ENCODE data around the gene CPNE8.
"Not testable (repeated sequence)": the region's sequence is repeated elsewhere in the genome, so short reads cannot be mapped to it uniquely, and the experiment has no call there.

The CPNE8 gene

DNA sequence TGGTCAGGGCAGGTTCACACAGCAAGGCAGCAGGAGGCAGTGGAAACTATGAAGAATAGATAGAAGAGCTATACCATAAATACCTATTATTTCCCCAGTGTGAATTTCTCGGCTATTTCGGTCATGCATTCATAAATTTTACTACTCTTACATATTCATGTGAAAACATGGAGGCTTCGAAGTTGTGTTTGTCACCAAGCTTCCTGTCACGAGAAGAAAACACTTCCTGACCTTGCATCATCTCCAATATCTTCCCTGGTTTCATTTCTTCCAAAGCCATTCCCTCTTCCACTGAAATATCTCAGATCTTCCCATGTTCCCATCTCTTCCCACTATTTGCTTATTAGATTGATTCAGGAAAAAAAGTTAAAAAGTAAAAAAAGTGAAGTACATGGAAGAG lies 80.4 kb downstream of the CPNE8 start:
- no peak for DNase-seq (ENCODE audit: low read depth in 2 of 2)

DNA sequence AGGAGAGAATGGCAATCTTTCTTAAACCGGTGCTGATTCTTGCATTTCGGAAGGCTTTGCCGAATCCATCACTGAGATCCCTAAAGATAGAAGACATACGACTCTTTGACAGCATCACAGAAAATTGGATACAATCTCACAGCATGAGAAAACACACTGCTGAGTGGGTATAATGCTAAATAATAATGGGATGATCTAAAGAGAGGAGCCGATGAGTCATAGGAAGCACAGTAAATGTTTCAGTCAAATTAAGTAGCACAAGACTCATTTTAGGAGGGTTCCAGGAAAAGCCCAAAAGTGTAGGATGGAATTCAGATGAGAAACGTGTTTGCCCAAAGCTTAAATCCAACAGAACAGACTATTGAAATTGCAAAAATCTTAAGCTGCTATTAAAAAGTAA lies 81.7 kb downstream of the CPNE8 start:
- DNase-seq (ENCODE audit: low read depth in 2 of 2) = no peak

DNA sequence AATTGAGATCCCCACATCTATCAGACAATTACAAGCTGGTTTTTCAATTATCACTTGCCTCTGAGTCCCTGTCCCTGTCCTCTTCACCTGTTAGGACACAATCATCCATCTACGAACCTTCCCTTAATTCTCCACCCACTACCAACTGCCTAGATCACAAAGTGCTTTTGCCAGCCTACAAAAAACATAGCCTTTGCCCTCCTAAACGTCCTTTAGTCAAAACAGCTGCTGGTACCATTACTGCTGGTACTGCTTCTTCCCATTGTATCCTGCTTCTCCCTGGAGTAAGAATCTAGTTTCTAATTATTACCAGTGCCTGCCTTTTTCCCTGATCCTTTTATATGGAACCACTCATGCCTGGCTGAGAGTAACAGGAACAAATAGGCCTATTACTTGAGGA lies 82.1 kb downstream of the CPNE8 start:
- DNase-seq (ENCODE audit: low read depth in 2 of 2) = no peak

DNA sequence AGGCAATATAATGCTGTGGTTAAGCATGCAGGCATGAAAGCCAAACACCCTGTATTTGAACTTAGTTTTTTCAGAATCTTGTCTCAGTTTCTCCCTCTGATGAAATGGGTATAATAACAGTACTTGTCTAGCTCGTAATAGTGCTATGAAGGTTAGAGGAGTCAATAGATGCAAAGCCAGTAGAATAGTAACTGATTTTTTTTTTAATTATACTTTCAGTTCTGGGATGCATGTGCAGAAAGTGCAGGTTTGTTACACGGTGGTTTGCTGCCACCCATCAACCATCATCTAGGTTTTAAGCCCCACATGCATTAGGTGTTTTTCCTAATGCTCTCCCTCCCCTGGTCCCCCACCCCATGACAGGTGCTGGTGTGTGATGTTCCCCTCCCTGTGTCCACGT lies 87.4 kb downstream of the CPNE8 start:
- DNase-seq (ENCODE audit: low read depth in 2 of 2) = no peak

DNA sequence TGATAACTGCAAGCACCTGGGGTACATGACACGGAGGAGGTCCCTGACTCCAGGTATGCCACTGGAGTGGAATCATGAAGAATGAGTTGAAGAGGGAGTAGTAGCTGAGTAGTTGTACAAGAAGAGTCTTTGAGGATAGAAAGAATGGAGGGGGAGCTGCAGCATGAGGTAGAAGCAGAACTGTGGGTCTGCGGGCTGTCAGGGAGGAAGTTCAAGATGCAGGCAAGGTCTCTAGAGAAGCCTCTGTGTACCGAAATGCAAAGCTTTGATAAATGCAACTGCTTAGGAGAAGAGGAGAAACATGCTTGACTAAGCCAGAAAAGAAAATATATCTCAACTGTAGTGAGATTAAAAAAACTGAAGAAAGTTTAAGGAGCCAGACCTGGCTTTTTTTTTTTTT lies 91.5 kb downstream of the CPNE8 start:
- no peak for DNase-seq (ENCODE audit: low read depth in 2 of 2)

DNA sequence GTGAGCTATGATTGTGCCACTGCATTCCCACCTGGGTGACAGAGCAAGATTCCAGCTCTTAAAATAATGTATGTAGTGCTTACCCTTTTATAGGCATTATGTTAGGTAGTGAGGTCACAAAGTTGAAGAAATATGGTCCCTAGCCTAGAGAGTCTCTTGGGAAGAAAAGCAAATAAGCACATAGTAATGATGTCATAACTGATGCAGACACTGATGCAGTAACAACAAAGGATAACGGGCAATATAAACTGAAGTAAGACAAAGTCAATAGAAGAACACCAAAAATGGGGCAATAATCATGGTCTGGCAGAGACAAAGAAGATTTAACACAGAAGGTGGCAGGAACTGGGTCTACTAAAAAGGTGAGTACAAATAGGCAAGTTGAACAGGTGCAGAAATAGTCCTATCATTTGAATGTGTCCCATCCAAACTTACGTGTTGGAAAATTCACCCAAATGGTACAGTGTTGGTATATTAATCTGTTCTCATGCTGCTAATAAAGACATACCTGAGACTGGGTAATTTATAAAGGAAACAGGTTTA lies 93.5 kb downstream of the CPNE8 start:
- no peak for DNase-seq (ENCODE audit: low read depth in 2 of 2)

DNA sequence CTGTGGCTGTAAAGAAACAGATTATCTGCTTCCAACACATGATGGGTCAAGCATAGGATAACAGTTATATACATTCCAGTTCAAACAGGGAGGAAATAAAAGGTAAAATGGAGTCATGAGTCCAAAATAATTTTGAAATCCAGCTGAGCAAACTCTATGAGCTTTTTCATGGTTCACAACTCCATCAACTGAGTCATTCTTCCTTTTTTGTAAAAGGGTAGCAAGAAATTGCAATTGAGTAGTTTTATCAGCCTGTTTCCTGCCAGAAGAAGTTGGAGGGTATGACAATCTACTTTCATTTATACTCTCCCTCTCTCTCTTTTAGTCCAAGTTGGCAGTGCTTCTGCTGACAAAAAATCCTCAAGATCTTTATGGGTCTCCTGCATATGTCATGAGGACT lies 95.6 kb downstream of the CPNE8 start:
- no peak for DNase-seq (ENCODE audit: low read depth in 2 of 2)

DNA sequence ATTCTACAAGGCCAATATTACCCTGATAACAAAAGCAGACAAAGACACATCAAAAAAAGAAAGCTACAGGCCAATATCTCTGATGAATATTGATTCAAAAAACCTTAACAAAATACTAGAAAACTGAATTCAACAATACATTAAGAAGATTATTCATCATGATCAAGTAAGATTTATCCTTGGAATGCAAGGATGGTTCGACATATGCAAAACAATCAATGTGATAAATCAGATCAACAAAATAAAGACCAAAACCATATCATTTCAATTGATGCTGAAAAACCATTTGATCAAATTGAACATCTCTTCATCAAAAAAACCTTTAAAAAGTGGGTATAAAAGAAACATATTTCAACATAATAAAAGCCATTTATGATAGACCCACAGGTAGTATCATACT lies 117.3 kb downstream of the CPNE8 start:
- DNase-seq (ENCODE audit: low read depth in 2 of 2) = no peak

DNA sequence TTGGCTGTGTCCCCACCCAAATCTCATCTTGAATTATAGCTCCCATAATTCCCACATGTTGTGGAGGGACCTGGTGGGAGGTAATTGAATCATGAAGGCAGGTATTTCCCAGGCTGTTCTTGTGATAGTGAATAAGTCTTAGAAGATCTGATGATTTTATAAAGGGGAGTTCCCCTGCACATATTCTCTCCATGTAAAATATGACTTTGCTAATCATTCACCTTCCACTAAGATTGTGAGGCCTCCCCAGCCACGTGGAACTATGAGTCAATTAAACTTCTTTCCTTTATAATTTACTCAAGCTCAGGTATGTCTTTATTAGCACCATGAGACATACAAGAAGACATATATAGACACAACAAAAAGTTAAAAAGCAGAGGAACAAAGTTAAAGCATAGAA lies 120.0 kb downstream of the CPNE8 start:
- no peak for DNase-seq (ENCODE audit: low read depth in 2 of 2)

DNA sequence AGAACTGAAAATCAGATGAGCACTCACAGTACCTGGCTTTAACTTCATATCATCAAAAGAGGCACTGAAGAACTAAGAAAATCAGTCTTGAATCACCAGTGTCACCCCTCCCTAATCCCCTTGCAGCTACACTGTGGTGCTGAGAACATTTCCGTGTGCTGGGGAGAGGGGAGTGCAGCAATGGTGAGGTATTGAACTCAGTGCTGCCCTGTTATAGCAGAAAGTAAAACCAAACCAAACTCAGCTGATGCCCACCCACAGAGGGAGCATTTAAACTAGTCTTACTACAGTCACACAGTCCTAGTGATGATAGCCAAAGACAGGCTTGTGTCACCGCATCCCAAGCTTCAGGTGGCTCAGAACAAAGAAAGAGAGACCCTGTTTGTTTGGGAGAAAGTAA lies 122.1 kb downstream of the CPNE8 start:
- DNase-seq (ENCODE audit: low read depth in 2 of 2) = no peak

DNA sequence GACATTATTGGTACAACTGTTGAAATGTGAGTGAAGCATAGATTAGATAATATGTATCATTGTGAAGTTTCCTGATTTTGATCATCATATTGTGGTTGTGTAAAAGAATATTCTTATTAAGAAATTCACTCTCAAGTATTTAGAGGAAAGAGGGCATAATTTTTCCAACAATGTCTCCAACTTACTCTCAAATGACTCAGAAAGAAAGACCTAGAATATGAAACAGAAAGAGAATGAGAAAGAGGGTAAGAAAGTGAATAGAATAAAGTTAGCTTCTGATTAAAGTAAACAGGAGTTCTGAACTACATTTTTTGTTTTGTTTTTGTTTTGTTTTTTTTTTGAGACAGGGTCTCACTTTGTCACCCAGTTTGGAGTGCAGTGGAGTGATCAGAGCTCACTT lies 123.0 kb downstream of the CPNE8 start:
- DNase-seq (ENCODE audit: low read depth in 2 of 2) = no peak

DNA sequence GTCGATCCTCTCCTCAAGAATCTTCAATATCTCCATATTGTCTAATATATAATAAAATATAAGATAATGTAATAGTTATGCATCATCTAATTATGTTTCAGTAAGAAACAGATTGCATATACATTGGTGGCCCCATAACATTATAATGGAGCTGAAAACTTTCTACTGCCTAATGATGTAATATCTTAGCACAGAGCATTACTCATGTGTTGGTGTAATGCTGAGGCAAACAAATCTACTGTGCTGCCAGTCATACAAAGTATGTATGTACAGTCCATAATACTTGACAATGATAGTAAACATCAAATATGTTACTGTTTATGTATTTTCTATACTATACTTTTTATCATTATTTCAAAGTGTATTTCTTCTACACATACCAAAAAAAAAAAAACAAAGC lies 128.7 kb downstream of the CPNE8 start:
- no peak for DNase-seq (ENCODE audit: low read depth in 2 of 2)

DNA sequence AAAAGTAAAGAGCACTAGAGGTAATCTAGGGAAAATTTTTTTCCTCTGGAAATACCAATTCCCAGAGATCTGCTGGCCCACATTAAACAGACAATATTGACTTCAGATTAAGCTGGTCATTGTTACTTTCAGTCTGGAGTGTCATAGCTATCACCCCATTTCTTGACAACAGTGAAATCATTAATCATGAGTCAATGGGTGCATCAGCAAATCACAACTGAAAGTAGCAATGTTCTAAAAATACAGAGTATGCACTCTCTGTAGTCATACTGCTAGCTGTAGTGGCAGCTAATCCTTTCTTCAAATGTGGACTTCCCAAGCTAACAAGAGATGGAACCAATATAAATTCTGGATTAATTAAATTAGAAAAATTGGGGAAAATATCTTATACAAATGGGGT lies 129.9 kb downstream of the CPNE8 start:
- no peak for DNase-seq (ENCODE audit: low read depth in 2 of 2)

DNA sequence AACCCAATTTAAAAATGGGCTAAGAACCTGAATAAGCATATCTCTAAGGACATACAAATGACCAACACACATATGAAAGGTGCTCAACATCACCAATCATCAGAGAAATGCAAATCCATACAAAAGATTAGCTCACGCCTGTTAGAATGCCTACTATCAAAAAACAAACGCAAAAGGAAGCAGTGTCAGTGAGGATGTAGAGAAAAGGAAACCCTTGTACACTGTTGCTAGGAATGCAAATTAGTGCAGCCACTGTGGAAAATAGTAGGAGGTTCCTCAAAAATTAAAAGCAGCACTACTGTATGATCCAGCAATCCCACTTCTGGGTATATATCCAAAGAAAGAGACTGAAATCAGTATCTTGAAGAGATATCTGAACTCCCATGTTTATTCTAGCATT lies 133.0 kb downstream of the CPNE8 start:
- DNase-seq (ENCODE audit: low read depth in 2 of 2) = no peak

DNA sequence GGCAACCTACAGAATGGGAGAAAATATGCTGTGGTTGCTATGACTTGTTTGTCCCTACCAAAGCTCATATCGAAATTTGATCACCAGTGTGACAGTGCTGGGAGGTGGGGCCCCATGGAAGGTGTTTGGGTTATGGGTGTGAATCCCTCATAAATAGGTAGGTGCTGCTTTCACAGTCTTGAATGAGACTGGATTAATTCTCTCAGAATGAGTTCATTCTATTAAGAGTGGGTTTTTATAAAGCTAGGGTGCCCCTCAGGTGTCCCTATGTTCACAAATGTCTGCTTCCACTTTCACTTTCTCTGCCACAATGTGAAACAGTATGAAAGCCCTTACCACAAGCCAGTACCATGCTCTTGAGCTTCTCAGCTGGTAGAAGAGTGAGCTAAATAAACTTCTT lies 133.5 kb downstream of the CPNE8 start:
- DNase-seq (ENCODE audit: low read depth in 2 of 2) = peak in 1 of 2 donors; percentile 14

DNA sequence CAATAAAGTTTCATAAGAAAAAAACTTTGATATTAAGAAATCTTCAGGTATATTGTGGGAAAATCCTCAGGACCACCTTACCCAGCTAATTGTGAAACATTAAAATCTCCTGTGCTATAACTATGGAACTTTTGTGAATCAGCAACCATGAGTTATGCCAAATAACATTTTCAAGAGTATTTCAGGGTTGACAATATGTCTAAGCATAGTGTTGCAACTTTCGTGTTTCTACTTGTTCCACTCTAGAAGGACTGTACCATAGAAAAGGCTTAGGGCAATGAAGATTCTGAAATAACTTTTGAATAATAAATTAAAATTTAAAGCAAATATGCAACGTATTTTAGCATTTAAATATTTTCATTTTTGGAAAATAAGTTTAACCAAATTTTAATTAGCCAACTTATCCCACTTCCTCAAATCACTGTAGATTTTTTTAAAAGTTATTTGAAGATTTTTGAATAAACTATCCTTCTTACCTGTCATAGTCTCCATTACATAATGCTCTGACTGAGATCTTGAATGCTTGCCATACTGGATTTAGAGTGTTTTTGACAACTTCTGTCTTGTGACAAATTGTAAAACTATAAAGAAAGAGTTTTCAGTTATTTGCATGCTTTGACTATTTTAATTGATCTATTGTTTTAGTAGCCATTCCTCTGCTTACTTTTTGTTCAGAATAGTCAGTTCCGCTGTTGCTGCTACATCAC lies 143.6 kb downstream of the CPNE8 start:
- DNase-seq (ENCODE audit: low read depth in 2 of 2) = no peak

DNA sequence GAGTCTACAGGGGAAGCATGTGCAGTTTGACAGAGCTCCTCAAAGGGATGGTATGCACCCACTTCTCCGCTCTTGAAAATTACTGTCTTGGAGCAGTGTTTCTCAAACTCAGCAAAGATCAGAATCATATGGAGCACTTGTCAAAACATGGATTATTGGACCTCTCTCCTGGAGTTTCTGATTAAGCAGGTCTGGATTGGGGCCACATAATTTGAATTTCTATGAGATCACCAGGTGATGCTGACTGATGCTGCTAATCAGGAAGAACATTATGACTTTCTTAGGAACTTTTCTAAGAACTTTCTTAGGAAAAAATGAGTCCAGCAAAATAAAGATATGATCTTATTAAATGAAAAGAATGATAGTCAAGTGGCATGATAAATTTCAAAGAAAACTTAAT lies 144.3 kb downstream of the CPNE8 start:
- DNase-seq (ENCODE audit: low read depth in 2 of 2) = no peak

DNA sequence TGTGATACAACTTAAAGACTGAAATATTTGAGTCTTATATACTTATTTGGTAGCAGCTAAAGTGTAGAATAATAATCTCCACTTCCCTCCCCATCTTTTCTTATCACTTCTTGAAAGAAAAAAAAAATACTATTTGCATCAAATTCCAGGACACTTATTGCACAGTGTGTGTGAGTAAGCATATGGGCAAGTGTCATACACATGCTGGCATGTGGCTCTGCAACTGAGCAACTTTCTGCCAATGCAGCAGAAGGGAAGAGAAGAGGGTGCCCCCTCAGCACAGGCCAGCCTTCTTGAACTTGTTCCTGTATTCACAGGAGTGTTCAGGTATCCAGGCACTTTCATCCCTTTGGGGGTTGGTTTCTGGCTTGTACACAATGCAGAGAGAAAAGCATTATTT lies 145.8 kb downstream of the CPNE8 start:
- DNase-seq (ENCODE audit: low read depth in 2 of 2) = no peak

DNA sequence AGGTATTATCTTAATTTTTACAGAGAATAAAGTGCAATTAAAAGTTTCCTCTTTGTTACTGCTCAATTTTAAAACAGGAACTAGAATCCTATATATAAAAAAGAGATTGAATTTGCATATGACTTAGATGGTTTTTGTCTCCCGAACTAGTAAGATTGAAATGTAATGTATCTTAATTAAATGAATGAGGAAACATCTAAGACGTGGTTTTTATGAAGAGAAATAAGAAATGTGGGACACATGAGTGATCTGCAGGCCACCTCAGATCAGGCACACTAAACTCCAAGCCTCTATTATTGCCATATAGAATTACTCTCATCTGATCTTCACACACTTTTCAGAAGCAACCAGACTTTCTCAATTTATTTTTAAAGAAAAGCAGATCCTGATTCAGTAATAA lies 158.6 kb downstream of the CPNE8 start:
- no peak for DNase-seq (ENCODE audit: low read depth in 2 of 2)

DNA sequence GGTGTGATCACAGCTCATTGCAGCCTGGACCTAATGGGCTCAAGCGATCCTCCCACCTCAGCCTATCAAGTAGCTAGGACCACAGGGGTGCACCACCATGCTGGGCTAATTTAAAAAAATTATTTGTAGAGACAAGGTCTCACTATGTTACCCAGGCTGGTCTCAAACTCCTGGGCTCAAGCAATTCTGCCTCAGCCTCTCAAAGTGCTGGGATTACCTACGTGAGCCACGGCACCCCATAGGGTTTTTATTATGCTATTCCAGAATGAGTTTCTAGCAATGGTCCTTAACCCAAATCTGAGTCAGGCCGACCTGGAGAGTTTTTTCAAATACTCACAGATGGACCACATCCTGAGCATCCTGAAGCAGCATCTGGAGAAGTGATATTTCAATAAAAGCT lies 159.8 kb downstream of the CPNE8 start:
- DNase-seq (ENCODE audit: low read depth in 2 of 2) = no peak

DNA sequence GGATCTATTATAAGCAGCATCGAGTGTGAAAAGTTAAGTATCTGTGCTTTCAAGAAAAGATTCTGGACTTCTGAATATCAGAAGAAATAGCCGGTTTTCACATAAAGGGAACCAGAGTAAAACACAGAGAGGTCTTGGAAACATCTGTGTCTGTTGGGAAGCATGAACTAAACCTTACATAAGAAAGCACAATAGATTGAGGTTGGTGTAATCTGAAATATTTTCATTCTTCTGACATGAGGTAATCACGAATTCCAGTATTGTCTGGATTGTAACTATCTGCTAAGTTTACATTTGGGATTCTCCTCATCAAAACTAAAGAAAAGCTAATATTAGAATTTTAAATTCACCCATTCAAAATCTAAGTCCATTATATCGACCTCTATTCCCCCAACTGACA lies 161.3 kb downstream of the CPNE8 start:
- no peak for DNase-seq (ENCODE audit: low read depth in 2 of 2)

DNA sequence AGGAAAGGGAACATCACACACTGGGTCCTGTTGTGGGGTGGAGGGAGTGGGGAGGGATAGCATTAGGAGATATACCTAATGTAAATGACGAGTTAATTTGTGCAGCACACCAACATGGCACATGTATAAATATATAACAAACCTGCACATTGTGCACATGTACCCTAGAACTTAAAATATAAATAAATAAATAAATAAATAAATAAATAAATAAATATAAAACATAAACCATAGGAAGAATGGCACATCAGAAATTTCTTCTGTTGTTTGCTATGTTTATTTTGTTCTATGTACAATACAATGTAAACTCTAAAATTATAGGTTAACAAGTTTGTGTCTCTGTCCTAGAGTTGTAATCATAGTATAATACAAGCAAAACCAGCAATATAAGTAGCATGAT lies 162.9 kb downstream of the CPNE8 start:
- DNase-seq (ENCODE audit: low read depth in 2 of 2) = not testable (repeated sequence)

DNA sequence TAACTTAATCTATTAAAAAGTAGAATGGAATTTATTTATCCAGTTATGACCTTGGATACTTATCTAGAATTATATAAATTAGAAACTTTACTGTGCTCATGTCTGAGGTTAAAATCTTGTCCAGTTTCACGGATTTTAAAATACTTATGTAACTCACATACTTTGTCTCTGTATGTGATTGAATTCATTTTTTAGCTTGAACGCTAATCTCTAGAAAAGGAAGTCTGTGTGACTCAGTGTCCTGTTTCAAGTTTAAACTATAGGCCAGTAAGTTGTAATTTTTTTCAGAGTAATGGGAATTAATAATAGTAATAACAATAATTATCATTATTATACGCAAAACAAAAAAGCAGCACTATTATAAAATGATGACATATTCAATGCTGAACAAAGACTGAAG lies 168.6 kb downstream of the CPNE8 start:
- DNase-seq (ENCODE audit: low read depth in 2 of 2) = no peak

DNA sequence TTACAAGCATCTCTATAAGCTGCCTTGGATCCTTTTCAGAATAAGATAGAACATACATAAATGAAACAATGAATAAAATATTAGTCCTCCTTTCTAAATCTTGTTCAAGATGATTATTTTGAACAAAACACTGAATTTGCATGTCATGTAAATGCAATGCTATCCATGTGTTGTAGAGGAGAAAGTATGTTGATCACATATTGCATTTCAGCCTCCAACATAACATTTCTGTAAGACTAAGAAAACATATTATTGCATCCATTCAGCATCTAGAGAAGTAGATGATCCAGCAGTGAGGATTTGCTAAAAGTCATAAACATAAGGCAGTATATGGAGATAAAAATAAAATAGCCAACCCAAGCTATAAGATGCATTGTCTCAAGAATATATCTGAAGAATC lies 172.6 kb downstream of the CPNE8 start:
- DNase-seq (ENCODE audit: low read depth in 2 of 2) = no peak

All from stimulated activated CD4-positive, alpha-beta T cell treated with anti-CD3 and anti-CD28 coated beads, Interleukin-1b, Interleukin-23, amount 100 ng/mL, for 4 hours (primary cell).